Right atrium auricular region (tissue), 2 donors: ENCODE measurements around the gene RPS15. TPM values are rescaled to one million over a fixed set of nuclear protein-coding genes. Genes with fewer than 3 reads are reported as not detected.

ENCODE experiments used
- DNase-seq: peaks from one replicate; pipeline ENCODE4 v3.0.0-alpha.2; 2019; ENCODE audit warnings: low spot score
- H3K27ac ChIP-seq, 2 donors: fragments of 200-600 bp; sonication (generic); 1 replicate in 1 of 2; 2 replicates in 1 of 2; pipeline ENCODE4 v1.5.1; 2016 to 2019
- H3K27me3 ChIP-seq, 2 donors: fragments of 200-600 bp; sonication (generic); one replicate each; pipeline versions ENCODE4 v1.5.1 to v1.6.0; 2017 to 2019
- H3K36me3 ChIP-seq: fragments of 200-600 bp; sonication (generic); one replicate; pipeline ENCODE4 v1.5.1; 2016
- H3K4me1 ChIP-seq, 2 donors: fragments of 200-600 bp; sonication (generic); one replicate each; pipeline versions ENCODE4 v1.5.1 to v1.6.0; 2017 to 2019
- H3K4me3 ChIP-seq, 2 donors: fragments of 200-600 bp; sonication (generic); 1 replicate in 1 of 2; 2 replicates in 1 of 2; pipeline ENCODE4 v1.5.1; 2017 to 2019; ENCODE audit warnings: mild to moderate bottlenecking in 1 of 2, moderate library complexity in 1 of 2
- H3K9me3 ChIP-seq, 2 donors: fragments of 200-600 bp; sonication (generic); one replicate each; pipeline ENCODE4 v1.5.1; 2019
- CTCF ChIP-seq, 2 donors: fragments of 200-600 bp; sonication (generic); IDR thresholded peaks; one replicate each; pipeline ENCODE4 v1.5.1; 2019; ENCODE audit warnings: antibody characterized with exemption in 2 of 2
- total RNA-seq, 2 donors: library from RNA; depleted of rRNA; stranded (reverse); fragments of >200 nt; gene quantifications; one replicate each; pipeline ENCODE4 v1.1.0, GENCODE V29; 2016

RPS15 gene
- total RNA-seq, 2 donors from 2014 or later: 1,712 to 2,156 TPM

DNA sequence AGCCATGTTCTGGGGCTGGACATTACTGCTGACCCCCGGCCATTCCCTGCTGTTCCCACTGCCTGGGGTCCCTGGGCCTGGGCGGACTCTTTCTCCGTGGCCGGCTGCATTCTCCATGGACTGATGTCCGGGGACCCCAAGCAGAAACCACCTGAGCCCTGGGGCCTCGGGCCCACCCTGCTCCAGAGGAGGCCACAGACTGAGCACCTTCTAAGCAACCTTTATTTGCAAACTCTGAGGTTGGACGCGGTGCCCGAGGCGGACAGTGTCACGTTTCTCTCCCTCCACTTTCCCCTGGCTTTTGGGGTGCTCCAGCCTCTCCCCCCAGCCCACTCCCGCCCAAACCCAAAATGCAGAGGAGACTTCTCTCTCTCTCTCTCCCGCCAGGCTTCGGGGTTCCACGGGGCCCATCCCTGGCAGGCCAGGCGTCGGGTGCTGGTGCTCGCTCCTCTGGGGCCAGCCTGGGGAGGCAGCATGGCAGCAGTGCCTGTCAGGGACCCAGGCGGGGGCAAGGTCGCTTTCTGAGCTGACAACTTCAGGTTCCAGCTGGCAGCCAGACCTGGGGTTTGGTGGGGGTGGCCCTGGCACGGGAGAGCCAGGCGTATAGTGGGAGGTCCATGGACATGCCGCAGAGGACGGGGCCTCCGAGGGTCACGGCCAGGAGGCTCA is 43.2 kb downstream of the RPS15 start:
- no peaks in the 10 kb centered on the region for H3K27me3 ChIP-seq
- no peak for DNase-seq
- no peak overlapping the region for H3K4me3 ChIP-seq

DNA sequence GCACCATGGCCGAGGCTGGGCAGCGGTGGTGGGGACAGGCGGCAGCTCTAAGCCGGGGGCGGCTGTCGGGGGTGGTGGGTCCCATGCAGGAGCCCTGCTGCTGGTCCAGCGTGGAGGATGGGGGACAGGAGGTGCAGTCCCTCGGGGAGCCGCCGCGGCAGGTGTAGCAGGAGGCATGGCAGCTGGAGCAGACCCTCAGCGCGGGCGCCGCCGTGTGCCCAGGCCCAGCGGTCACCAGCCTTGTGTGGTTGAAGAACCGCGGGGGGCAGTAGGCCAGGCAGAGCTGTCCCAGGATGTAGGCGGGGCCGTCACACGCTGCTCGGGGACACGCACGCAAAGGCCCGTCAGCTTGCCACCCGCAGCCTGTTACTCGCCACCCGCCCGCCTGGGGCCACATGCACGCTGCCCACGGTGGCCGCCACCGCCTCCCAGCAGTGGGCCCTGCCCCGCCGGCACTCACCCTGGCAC is 43.7 kb downstream of the RPS15 start:
- no peaks in the 10 kb centered on the region for H3K36me3 ChIP-seq
- H3K4me3 ChIP-seq: no peak overlapping the region
- H3K27ac ChIP-seq: no peak overlapping the region
- no peaks in the 10 kb centered on the region for H3K27me3 ChIP-seq
- H3K4me1 ChIP-seq: peaks cover 2 to 17% of the 10 kb centered on the region in 2 donors
- DNase-seq: no peak
- no peaks in the 10 kb centered on the region for H3K9me3 ChIP-seq
- no peak for TF ChIP-seq CTCF (IDR thresholded peaks at IDR 0.05)

More for the DNA sequence above, 43.2 kb downstream of the RPS15 start:
- H3K27ac ChIP-seq: no peak overlapping the region
- TF ChIP-seq CTCF (IDR thresholded peaks at IDR 0.05): no peak
- peaks cover 2 to 17% of the 10 kb centered on the region in 2 donors for H3K4me1 ChIP-seq
- H3K36me3 ChIP-seq: no peaks in the 10 kb centered on the region
- H3K9me3 ChIP-seq: no peaks in the 10 kb centered on the region

DNA sequence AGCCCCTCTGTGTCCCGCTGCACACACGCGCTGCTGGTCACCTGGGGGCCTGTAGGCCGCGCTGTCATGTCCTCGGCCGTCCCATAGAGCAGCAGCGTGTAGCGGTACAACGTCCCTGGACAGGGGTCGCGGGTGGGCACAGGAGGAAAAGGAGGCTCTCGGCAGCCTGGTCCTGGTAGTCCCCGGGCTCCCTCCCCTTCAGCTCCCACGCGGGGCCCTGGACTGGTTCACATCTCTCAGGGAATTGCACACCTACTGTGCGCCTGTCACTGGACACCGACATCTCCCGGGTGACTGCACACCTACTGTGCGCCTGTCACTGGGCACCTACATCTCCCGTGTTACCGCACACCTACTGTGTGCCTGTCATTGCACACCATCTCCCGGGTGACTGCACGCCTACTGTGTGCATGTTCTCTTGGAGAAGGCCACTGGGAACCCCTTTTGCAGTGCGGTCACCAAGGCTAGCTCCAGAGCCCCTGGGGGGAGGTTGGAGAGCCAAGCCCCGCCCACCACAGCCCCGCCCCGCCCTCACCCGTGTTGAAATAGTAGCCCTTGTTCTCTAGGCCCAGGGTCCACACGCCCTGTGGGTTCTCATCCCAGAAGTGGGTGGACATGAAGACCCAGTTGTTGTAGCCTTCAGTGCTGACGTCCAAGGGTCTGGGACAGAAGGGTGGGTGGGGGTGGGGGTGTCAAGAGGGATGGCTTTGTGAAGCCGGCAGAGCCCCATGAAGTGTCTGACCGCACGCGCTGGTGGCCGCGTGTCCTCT is 44.4 kb downstream of the RPS15 start:
- no peak for TF ChIP-seq CTCF (IDR thresholded peaks at IDR 0.05)
- H3K27me3 ChIP-seq: no peaks in the 10 kb centered on the region
- no peak for DNase-seq
- H3K9me3 ChIP-seq: no peaks in the 10 kb centered on the region
- peaks cover 2 to 13% of the 10 kb centered on the region in 2 donors for H3K4me1 ChIP-seq
- H3K36me3 ChIP-seq: no peaks in the 10 kb centered on the region
- no peak overlapping the region for H3K27ac ChIP-seq
- no peak overlapping the region for H3K4me3 ChIP-seq

DNA sequence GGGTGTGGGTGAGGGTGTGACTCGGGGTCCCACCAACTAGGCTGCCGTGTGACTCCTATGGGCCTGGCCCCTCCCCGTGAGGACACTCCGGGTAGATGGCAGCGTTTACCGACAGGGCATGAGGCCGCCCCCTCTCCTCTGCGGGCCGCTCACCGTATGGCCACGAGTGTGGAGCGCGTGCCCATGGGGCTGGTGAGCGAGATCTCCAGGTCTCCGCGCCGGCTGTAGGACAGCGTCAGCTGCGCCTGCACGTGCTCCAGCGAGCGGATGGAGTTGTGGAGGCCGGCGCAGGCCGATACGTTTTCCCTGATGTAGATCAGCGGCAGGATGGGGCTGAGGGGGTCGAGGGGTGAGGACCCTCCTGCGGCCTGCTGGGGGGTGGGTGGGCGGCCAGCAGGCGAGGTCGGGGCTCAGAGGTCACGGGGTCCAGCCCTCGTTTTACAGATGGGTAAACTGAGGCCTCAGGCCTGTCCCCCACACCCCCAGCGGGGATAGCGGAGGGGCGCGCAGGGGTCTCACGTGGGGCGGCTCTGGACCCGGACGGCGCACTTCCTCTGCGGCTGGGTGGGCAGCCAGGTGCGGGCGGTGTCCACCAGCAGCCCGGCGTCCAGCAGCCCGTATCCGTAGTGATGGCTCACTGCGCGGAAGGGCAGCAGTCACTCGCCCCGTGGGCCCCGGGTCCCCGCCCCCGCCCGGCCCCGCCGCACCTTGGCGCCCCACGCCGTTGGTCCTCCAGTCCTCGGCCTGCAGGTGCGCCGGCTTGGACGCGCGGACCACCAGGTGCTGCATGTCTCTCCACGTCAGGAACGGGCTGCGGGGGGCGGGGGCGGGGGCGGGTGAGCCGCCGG is 45.2 kb downstream of the RPS15 start:
- Histone ChIP-seq H3K4me1 (peaks cover 0 to 5% of the 10 kb centered on the region in 2 donors), H3K36me3 (no peaks in the 10 kb centered on the region), H3K4me3 (no peak overlapping the region), H3K27me3 (no peaks in the 10 kb centered on the region), H3K27ac (no peak overlapping the region), H3K9me3 (no peaks in the 10 kb centered on the region)
- no peak for DNase-seq
- no peak for TF ChIP-seq CTCF (IDR thresholded peaks at IDR 0.05)

- H3K4me1 ChIP-seq: no peaks in the 10 kb centered on the region
- no peak overlapping the region for H3K4me3 ChIP-seq
- DNase-seq: no peak
- H3K27me3 ChIP-seq: no peaks in the 10 kb centered on the region
- no peaks in the 10 kb centered on the region for H3K36me3 ChIP-seq
- no peak for TF ChIP-seq CTCF (IDR thresholded peaks at IDR 0.05)
- H3K27ac ChIP-seq: no peak overlapping the region
- H3K9me3 ChIP-seq: no peaks in the 10 kb centered on the region
Observed at GRCh38 chr19:1483979-1484428, 45.8 kb downstream of the RPS15 start.
